HepG2 (cell line): Measurements from ENCODE around the gene SDC4. TPM values are rescaled to one million over a fixed set of nuclear protein-coding genes. Genes with fewer than 3 reads are reported as not detected.

ENCODE experiments used
- CENPX ChIP-seq: sonication (generic); formaldehyde crosslinking; IDR thresholded peaks from 2 replicates; pipeline ENCODE4 v1.9.0; 2021; ENCODE audit warnings: mild to moderate bottlenecking, missing genetic modification reagents, moderate library complexity
- MTA1 ChIP-seq: sonication (generic); formaldehyde crosslinking; IDR thresholded peaks from 2 replicates; pipeline ENCODE4 v1.4.0; 2020; ENCODE audit warnings: missing genetic modification reagents, mild to moderate bottlenecking, borderline replicate concordance
- RCOR2 ChIP-seq: IDR thresholded peaks from 2 replicates; pipeline ENCODE4 v1.6.1; 2016; ENCODE audit warnings: missing biosample characterization, missing genetic modification reagents
- SRSF4 ChIP-seq: fragments of 200-400 bp; formaldehyde crosslinking; IDR thresholded peaks from one replicate; pipeline ENCODE4 v1.6.1; 2018; ENCODE audit warnings: mild to moderate bottlenecking, low read depth, low read length, moderate library complexity; ENCODE audit not compliant: poor library complexity, severe bottlenecking
- ZNF383 ChIP-seq: sonication (generic); formaldehyde crosslinking; IDR thresholded peaks from 2 replicates; pipeline ENCODE4 v1.4.0; 2020; ENCODE audit warnings: missing genetic modification reagents, mild to moderate bottlenecking, borderline replicate concordance
- ZNF646 ChIP-seq: sonication (generic); formaldehyde crosslinking; IDR thresholded peaks from 2 replicates; pipeline ENCODE4 v1.9.0; 2021; ENCODE audit warnings: mild to moderate bottlenecking, missing genetic modification reagents
- ZNF747 ChIP-seq: sonication (generic); formaldehyde crosslinking; IDR thresholded peaks from 2 replicates; pipeline ENCODE4 v1.8.1; 2023; ENCODE audit warnings: missing genetic modification reagents, mild to moderate bottlenecking, borderline replicate concordance
- ZNF850 ChIP-seq: sonication (generic); formaldehyde crosslinking; conservative IDR thresholded peaks from 2 replicates; pipeline ENCODE4 v1.9.0; 2021; ENCODE audit warnings: mild to moderate bottlenecking, missing genetic modification reagents
- polyA plus RNA-seq, 8 experiments: library from polyadenylated mRNA; depleted of rRNA in 3 of 8; stranded (reverse) in 7 of 8; unstranded in 1 of 8; fragments of >200 nt; fragmentation: Illumina TruSeq in 4 of 8; extraction: Trizol in 4 of 8; gene quantifications; 2 replicates each; pipeline versions ENCODE4 v1.2.1 to v1.2.3, GENCODE V29; 2011 to 2016; ENCODE audit warnings: low read depth in 4 of 8, missing spikeins in 1 of 8, mixed read lengths in 1 of 8; ENCODE audit not compliant: insufficient read depth in 1 of 8
- total RNA-seq, 5 experiments: library from RNA; depleted of rRNA; stranded (reverse); fragments of >200 nt; fragmentation: Illumina TruSeq; extraction: Trizol; gene quantifications; 2 replicates each; pipeline ENCODE4 v1.2.3, GENCODE V29; 2016; ENCODE audit warnings: low read depth in 1 of 5
- TF ChIP-seq, protein P1 (sequence below): sonication (generic); formaldehyde crosslinking; IDR thresholded peaks from 2 replicates; pipeline ENCODE4 v1.5.1; 2020; ENCODE audit warnings: mild to moderate bottlenecking, missing genetic modification reagents
- TF ChIP-seq, protein P2 (sequence below): sonication (generic); formaldehyde crosslinking; IDR thresholded peaks from 2 replicates; pipeline ENCODE4 v1.4.0; 2020; ENCODE audit warnings: missing genetic modification reagents
- TF ChIP-seq, protein P3 (sequence below): sonication (generic); formaldehyde crosslinking; IDR thresholded peaks from 2 replicates; pipeline ENCODE4 v1.4.0; 2020; ENCODE audit warnings: missing genetic modification reagents

Gene SDC4
- total and polyA plus RNA-seq, 2 of the 13 experiments (the other 11 are each of a cell fraction or from before 2014, with no cell fraction given) = 49.0 to 65.1 TPM

DNA sequence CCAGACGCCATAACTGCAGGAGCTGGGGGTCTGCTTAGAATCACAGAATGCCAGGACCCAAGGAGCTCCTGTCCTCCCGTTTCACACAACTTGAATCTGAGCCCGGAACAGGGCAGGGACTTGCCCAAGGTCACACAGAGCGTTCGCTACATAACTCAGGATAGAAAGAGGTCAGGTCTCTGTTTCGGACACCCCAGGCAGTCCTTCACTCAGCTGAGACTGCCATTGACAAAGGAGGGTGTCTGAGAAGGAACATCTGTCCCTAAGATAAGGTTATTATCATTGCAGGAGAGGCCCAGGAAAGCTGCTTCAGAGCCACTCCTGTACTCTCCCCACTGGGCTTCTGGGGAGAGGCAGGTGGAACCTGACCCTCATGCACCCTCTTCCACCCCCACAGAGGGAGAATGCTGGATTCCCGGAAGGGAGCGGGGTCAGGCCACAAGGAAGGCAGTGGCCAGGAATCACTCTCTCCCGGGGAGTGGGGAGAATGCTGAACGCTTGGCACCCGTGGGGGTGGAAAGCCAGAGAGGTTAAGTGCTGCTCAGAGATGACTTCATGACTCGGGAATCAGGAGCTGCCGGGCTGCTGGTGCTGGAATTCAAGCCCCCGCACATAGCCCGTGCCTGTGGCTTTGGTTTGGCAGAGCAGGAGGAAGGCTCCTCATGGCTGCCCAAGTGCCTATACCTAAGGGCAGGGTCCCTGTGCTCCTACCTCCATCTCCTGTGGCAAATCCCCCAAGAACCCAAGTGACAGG is 10.7 kb downstream of the SDC4 start (continued):
- TF ChIP-seq ZNF646 (CRISPR knock-in tag) = no peak
- peak; percentile 45; the same call in 1 of the 2 replicates for TF ChIP-seq ZNF747 (CRISPR knock-in tag)
- TF ChIP-seq, protein P1, sequence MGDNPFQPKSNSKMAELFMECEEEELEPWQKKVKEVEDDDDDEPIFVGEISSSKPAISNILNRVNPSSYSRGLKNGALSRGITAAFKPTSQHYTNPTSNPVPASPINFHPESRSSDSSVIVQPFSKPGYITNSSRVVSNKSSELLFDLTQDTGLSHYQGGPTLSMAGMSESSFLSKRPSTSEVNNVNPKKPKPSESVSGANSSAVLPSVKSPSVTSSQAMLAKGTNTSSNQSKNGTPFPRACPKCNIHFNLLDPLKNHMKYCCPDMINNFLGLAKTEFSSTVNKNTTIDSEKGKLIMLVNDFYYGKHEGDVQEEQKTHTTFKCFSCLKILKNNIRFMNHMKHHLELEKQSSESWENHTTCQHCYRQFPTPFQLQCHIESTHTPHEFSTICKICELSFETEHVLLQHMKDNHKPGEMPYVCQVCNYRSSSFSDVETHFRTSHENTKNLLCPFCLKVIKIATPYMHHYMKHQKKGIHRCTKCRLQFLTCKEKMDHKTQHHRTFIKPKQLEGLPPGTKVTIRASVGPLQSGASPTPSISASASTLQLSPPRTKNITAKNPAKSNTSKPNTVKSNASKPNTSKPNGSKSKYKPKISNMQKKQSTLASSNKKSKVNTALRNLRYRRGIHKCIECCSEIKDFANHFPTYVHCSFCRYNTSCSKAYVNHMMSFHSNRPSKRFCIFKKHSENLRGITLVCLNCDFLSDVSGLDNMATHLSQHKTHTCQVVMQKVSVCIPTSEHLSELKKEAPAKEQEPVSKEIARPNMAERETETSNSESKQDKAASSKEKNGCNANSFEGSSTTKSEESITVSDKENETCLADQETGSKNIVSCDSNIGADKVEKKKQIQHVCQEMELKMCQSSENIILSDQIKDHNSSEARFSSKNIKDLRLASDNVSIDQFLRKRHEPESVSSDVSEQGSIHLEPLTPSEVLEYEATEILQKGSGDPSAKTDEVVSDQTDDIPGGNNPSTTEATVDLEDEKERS (CRISPR knock-in tag) = peak; percentile 94
- no peak for TF ChIP-seq ZNF383 (CRISPR knock-in tag)
- TF ChIP-seq SRSF4 = no peak
- peak; percentile 53; the same call in 1 of the 2 replicates for TF ChIP-seq RCOR2 (CRISPR knock-in tag)
- TF ChIP-seq, protein P2, sequence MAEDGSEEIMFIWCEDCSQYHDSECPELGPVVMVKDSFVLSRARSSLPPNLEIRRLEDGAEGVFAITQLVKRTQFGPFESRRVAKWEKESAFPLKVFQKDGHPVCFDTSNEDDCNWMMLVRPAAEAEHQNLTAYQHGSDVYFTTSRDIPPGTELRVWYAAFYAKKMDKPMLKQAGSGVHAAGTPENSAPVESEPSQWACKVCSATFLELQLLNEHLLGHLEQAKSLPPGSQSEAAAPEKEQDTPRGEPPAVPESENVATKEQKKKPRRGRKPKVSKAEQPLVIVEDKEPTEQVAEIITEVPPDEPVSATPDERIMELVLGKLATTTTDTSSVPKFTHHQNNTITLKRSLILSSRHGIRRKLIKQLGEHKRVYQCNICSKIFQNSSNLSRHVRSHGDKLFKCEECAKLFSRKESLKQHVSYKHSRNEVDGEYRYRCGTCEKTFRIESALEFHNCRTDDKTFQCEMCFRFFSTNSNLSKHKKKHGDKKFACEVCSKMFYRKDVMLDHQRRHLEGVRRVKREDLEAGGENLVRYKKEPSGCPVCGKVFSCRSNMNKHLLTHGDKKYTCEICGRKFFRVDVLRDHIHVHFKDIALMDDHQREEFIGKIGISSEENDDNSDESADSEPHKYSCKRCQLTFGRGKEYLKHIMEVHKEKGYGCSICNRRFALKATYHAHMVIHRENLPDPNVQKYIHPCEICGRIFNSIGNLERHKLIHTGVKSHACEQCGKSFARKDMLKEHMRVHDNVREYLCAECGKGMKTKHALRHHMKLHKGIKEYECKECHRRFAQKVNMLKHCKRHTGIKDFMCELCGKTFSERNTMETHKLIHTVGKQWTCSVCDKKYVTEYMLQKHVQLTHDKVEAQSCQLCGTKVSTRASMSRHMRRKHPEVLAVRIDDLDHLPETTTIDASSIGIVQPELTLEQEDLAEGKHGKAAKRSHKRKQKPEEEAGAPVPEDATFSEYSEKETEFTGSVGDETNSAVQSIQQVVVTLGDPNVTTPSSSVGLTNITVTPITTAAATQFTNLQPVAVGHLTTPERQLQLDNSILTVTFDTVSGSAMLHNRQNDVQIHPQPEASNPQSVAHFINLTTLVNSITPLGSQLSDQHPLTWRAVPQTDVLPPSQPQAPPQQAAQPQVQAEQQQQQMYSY (CRISPR knock-in tag) = no peak
- TF ChIP-seq, protein P3, sequence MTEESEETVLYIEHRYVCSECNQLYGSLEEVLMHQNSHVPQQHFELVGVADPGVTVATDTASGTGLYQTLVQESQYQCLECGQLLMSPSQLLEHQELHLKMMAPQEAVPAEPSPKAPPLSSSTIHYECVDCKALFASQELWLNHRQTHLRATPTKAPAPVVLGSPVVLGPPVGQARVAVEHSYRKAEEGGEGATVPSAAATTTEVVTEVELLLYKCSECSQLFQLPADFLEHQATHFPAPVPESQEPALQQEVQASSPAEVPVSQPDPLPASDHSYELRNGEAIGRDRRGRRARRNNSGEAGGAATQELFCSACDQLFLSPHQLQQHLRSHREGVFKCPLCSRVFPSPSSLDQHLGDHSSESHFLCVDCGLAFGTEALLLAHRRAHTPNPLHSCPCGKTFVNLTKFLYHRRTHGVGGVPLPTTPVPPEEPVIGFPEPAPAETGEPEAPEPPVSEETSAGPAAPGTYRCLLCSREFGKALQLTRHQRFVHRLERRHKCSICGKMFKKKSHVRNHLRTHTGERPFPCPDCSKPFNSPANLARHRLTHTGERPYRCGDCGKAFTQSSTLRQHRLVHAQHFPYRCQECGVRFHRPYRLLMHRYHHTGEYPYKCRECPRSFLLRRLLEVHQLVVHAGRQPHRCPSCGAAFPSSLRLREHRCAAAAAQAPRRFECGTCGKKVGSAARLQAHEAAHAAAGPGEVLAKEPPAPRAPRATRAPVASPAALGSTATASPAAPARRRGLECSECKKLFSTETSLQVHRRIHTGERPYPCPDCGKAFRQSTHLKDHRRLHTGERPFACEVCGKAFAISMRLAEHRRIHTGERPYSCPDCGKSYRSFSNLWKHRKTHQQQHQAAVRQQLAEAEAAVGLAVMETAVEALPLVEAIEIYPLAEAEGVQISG (CRISPR knock-in tag) = no peak; the same call in 1 of the 2 replicates
- 0 out of 2 replicates have a peak, but pooled peaks have one; percentile 12 for TF ChIP-seq MTA1 (CRISPR knock-in tag)
- TF ChIP-seq CENPX (CRISPR knock-in tag) = no peak
- TF ChIP-seq ZNF850 = no peak
